ENCODE measurements around the gene NCR1.
"Not testable (repeated sequence)": the region's sequence is repeated elsewhere in the genome, so short reads cannot be mapped to it uniquely, and the experiment has no call there.

Gene NCR1

GRCh38 chr19:54907899-54908298 lies 2.0 kb downstream of the NCR1 start:
- DNase-seq (ENCODE audit: low spot score): not testable (repeated sequence)

GRCh38 chr19:54916822-54917221 lies 10.9 kb downstream of the NCR1 start:
- no peak for DNase-seq (ENCODE audit: low spot score)

GRCh38 chr19:54918499-54918898 lies 12.6 kb downstream of the NCR1 start:
- DNase-seq (ENCODE audit: low spot score): no peak

- not testable (repeated sequence) for DNase-seq (ENCODE audit: low spot score)
Observed at GRCh38 chr19:54919646-54920563, 14.0 kb downstream of the NCR1 start.

- no peak for DNase-seq (ENCODE audit: low spot score)
Observed at GRCh38 chr19:54921082-54921481, 15.1 kb downstream of the NCR1 start.

GRCh38 chr19:54923276-54923675 lies 17.3 kb downstream of the NCR1 start:
- DNase-seq (ENCODE audit: low spot score): no peak

GRCh38 chr19:54928299-54928698 lies 22.4 kb downstream of the NCR1 start:
- no peak for DNase-seq (ENCODE audit: low spot score)

- no peak for DNase-seq (ENCODE audit: low spot score)
Observed at GRCh38 chr19:54937926-54938325, 32.0 kb downstream of the NCR1 start.

- DNase-seq (ENCODE audit: low spot score): no peak
Observed at GRCh38 chr19:54938906-54939305, 33.0 kb downstream of the NCR1 start.

GRCh38 chr19:54939538-54939937 lies 33.6 kb downstream of the NCR1 start:
- not testable (repeated sequence) for DNase-seq (ENCODE audit: low spot score)

- not testable (repeated sequence) for DNase-seq (ENCODE audit: low spot score)
Observed at GRCh38 chr19:54943772-54944361, 37.9 kb downstream of the NCR1 start.

- no peak for DNase-seq (ENCODE audit: low spot score)
Observed at GRCh38 chr19:54947381-54947780, 41.4 kb downstream of the NCR1 start, which contains the start of gene NLRP7. TSS of gene NLRP7 (minus strand) at chr19:54947530.

- no peak for DNase-seq (ENCODE audit: low spot score)
Observed at GRCh38 chr19:54949412-54949811, 43.5 kb downstream of the NCR1 start.

GRCh38 chr19:54950580-54950979 lies 44.6 kb downstream of the NCR1 start:
- not testable (repeated sequence) for DNase-seq (ENCODE audit: low spot score)

- no peak for DNase-seq (ENCODE audit: low spot score)
Observed at GRCh38 chr19:54952591-54953344, 46.8 kb downstream of the NCR1 start.

GRCh38 chr19:54953345-54953713 lies 47.4 kb downstream of the NCR1 start:
- DNase-seq (ENCODE audit: low spot score): not testable (repeated sequence)

- no peak for DNase-seq (ENCODE audit: low spot score)
Observed at GRCh38 chr19:54955376-54955775, 49.4 kb downstream of the NCR1 start.

GRCh38 chr19:54959840-54960239 lies 53.9 kb downstream of the NCR1 start:
- no peak for DNase-seq (ENCODE audit: low spot score)
